ENCODE results near the gene PIK3AP1. TPM values are rescaled to one million over a fixed set of nuclear protein-coding genes. Genes with fewer than 3 reads are reported as not detected.

The PIK3AP1 gene
- polyA plus RNA-seq, 2 of the 4 experiments (the other 2 are of a cell fraction): 1.6 to 3.2 TPM

DNA sequence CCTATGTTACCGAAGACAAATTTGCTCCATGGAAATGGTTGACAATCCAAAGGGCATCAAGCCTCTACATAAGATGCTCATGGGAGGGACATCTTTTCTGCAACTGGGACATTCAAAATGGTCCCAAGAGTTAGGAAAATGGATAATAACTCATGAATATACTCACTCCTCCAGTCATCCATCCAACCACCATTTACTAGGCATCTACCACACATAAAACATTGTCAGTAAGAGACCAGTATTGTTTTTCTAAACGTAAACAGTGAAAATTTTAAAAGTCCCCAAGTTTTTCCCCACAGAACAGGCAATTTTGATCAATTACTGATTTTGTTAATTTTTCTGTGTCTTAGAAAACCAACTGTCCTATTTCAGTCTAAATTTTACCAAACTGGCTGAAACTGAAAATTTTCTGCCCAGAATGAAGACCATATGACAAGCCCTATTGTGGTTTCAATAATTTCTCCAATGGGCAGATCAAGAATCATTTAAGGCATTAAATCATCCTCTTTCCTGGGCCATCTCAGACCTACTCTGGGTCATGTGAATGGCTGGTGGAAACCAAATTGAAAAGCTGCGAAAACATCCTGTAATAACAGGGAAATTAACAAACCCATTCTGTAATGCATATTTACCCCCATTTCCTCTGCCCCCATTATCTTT is 24.2 kb downstream of the PIK3AP1 start:
- CTCF ChIA-PET: no interaction called here
- DNase-seq (ENCODE audit: low read depth in 1 of 2, low spot score in 1 of 2): no peak
- no peak overlapping the region for H3K4me3 ChIP-seq
- no peak overlapping the region for H3K4me2 ChIP-seq
- 61% methylated on average over 3 of the region's 3 CpGs for WGBS (ENCODE audit: missing lambda C conversion rate)
- no peak overlapping the region for H3K27ac ChIP-seq
- no peak for FAIRE-seq
- TF ChIP-seq RARB (CRISPR knock-in tag; IDR thresholded peaks at IDR 0.05): no peak
- no peak for TF ChIP-seq ATOH8 (CRISPR knock-in tag; IDR thresholded peaks at IDR 0.05; ENCODE audit: low read depth)
- no peak for TF ChIP-seq CHD4 (IDR thresholded peaks at IDR 0.05; ENCODE audit: borderline replicate concordance)
- no peak for TF ChIP-seq TP53 (CRISPR knock-in tag; IDR thresholded peaks at IDR 0.05)
- TF ChIP-seq RNF2 (IDR thresholded peaks at IDR 0.05; ENCODE audit: borderline replicate concordance, low read depth): no peak
- TF ChIP-seq NPAS2 (CRISPR knock-in tag; IDR thresholded peaks at IDR 0.05; ENCODE audit: borderline replicate concordance): no peak
- TF ChIP-seq HEYL (CRISPR knock-in tag; IDR thresholded peaks at IDR 0.05): no peak
- no peak for TF ChIP-seq FOXS1 (CRISPR knock-in tag; IDR thresholded peaks at IDR 0.05)
- TF ChIP-seq ZSCAN20 (CRISPR knock-in tag; IDR thresholded peaks at IDR 0.05): no peak
- no peak for TF ChIP-seq CBX2 (IDR thresholded peaks at IDR 0.05; ENCODE audit: borderline replicate concordance, low read depth)
- TF ChIP-seq EHMT2 (IDR thresholded peaks at IDR 0.05; ENCODE audit: low read depth): no peak
- TF ChIP-seq KDM5A (IDR thresholded peaks at IDR 0.05): no peak
- POLR2A ChIA-PET: no interaction called here
- no peaks in the 10 kb centered on the region for H3K9me3 ChIP-seq
- ATAC-seq: no peak
- no peaks in the 10 kb centered on the region for H3K4me1 ChIP-seq

GRCh38 chr10:96695366-96695765 is 24.9 kb downstream of the PIK3AP1 start:
- no peak overlapping the region for H3K4me2 ChIP-seq
- ChIA-PET CTCF (no interaction called here), POLR2A (no interaction called here)
- 84% methylated on average over 1 of the region's 1 CpG for WGBS (ENCODE audit: missing lambda C conversion rate)
- FAIRE-seq (no peak), ATAC-seq (no peak), DNase-seq (ENCODE audit: low read depth in 1 of 2, low spot score in 1 of 2) (no peak)
- no peaks in the 10 kb centered on the region for H3K9me3 ChIP-seq
- no peak overlapping the region for H3K27ac ChIP-seq
- no peaks in the 10 kb centered on the region for H3K4me1 ChIP-seq
- TF ChIP-seq, protein P1, sequence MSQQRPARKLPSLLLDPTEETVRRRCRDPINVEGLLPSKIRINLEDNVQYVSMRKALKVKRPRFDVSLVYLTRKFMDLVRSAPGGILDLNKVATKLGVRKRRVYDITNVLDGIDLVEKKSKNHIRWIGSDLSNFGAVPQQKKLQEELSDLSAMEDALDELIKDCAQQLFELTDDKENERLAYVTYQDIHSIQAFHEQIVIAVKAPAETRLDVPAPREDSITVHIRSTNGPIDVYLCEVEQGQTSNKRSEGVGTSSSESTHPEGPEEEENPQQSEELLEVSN (IDR thresholded peaks at IDR 0.05; ENCODE audit: borderline replicate concordance, low read depth): no peak
- no peak for TF ChIP-seq SMC3 (IDR thresholded peaks at IDR 0.05)
- no peak for TF ChIP-seq REST (IDR thresholded peaks at IDR 0.05)
- TF ChIP-seq CBX2 (IDR thresholded peaks at IDR 0.05; ENCODE audit: borderline replicate concordance, low read depth): no peak
- no peak for TF ChIP-seq PHF8 (IDR thresholded peaks at IDR 0.05; ENCODE audit: borderline replicate concordance, low read depth)
- TF ChIP-seq, protein P2, sequence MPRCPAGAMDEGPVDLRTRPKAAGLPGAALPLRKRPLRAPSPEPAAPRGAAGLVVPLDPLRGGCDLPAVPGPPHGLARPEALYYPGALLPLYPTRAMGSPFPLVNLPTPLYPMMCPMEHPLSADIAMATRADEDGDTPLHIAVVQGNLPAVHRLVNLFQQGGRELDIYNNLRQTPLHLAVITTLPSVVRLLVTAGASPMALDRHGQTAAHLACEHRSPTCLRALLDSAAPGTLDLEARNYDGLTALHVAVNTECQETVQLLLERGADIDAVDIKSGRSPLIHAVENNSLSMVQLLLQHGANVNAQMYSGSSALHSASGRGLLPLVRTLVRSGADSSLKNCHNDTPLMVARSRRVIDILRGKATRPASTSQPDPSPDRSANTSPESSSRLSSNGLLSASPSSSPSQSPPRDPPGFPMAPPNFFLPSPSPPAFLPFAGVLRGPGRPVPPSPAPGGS (IDR thresholded peaks at IDR 0.05): no peak
- no peak for TF ChIP-seq FOSB (CRISPR knock-in tag; IDR thresholded peaks at IDR 0.05)
- no peak for TF ChIP-seq ELK1 (IDR thresholded peaks at IDR 0.05; ENCODE audit: low read depth, low read length)
- H3K4me3 ChIP-seq: no peak overlapping the region
